NCI-H345 (cell line): ENCODE results near the gene MCTP1.

Source experiments
- DNase-seq: peaks from one replicate; lab custom pipeline; 2025; lab: John Stamatoyannopoulos, UW

MCTP1 gene

GRCh38 chr5:95284572-95285408, at the start of gene MCTP1:
Gene MCTP1, minus strand, starts transcription at chr5:95285094.
- DNase-seq, result peak; percentile 64

GRCh38 chr5:95332158-95332557, 47.3 kb upstream of the MCTP1 start:
- DNase-seq, result no peak

GRCh38 chr5:95331358-95331757, 46.5 kb upstream of the MCTP1 start:
- DNase-seq, result no peak

- no peak for DNase-seq
Observed at GRCh38 chr5:95327211-95327610, 42.3 kb upstream of the MCTP1 start.

- no peak for DNase-seq
Observed at GRCh38 chr5:95317687-95318086, 32.8 kb upstream of the MCTP1 start.

- no peak for DNase-seq
Observed at GRCh38 chr5:95317085-95317484, 32.2 kb upstream of the MCTP1 start.

GRCh38 chr5:95304711-95305110, 19.8 kb upstream of the MCTP1 start:
- DNase-seq, result no peak

- DNase-seq, result no peak
Observed at GRCh38 chr5:95298651-95299050, 13.8 kb upstream of the MCTP1 start.

- no peak for DNase-seq
Observed at GRCh38 chr5:95296291-95296690, 11.4 kb upstream of the MCTP1 start.

- DNase-seq, result peak; percentile 57
Observed at GRCh38 chr5:95285409-95285755, 488 bp upstream of the MCTP1 start.

- peak; percentile 74 for DNase-seq
Observed at GRCh38 chr5:95283761-95284571, 928 bp downstream of the MCTP1 start.

- peak; percentile 17 for DNase-seq
Observed at GRCh38 chr5:95283022-95283615, 1.8 kb downstream of the MCTP1 start.

GRCh38 chr5:95281226-95281625, 3.7 kb downstream of the MCTP1 start:
- DNase-seq, result no peak

- no peak for DNase-seq
Observed at GRCh38 chr5:95280401-95281095, 4.3 kb downstream of the MCTP1 start.

GRCh38 chr5:95274011-95274410, 10.9 kb downstream of the MCTP1 start:
- DNase-seq, result no peak

- no peak for DNase-seq
Observed at GRCh38 chr5:95272316-95272929, 12.5 kb downstream of the MCTP1 start.

GRCh38 chr5:95262933-95263660, 21.8 kb downstream of the MCTP1 start:
- no peak for DNase-seq

- peak; percentile 5 for DNase-seq
Observed at GRCh38 chr5:95261437-95262175, 23.3 kb downstream of the MCTP1 start.

GRCh38 chr5:95256991-95257390, 27.9 kb downstream of the MCTP1 start:
- DNase-seq, result no peak

- no peak for DNase-seq
Observed at GRCh38 chr5:95256446-95256845, 28.4 kb downstream of the MCTP1 start.
